ENCODE results near the gene TMEM79. TPM values are rescaled to one million over a fixed set of nuclear protein-coding genes. Genes with fewer than 3 reads are reported as not detected.

TMEM79 gene
- polyA plus RNA-seq, 1 donor (not counting 4 experiments of a cell fraction or from before 2014, with no cell fraction given), result 14.2 TPM

DNA sequence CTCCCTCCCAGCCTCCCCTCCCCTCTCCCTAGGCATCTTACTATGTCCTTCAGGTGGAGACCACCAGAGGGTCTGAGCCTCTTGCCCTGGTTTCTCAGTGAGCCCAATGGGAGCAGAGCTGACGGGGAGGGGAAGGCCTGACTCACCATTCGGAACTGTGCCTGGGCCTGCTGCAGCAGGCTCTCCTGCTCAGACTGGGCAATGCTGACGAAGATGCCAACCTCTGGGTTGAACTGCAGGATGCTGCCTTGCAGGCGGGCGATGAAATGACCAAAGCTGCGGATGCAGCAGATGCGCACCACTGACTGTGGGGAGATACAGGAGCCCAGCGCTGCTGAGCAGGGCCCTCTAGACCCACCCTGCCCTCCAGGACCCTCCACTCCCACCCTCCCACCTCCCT lies 25.3 kb upstream of the TMEM79 start:
- H3K79me2 ChIP-seq (ENCODE audit: control insufficient read depth, insufficient read depth, low read length), result no peaks in the 10 kb centered on the region
- H4K20me1 ChIP-seq (ENCODE audit: control insufficient read depth, extremely low read depth, insufficient read depth, low read length), result peaks cover 10% of the 10 kb centered on the region
- peaks cover 5% of the 10 kb centered on the region for H3K9me1 ChIP-seq (ENCODE audit: control insufficient read depth, extremely low read depth, insufficient read depth, low read length)
- peaks cover 65% of the 10 kb centered on the region for H3K4me1 ChIP-seq (ENCODE audit: control insufficient read depth, extremely low read depth, insufficient read depth, low read length)
- H3K27me3 ChIP-seq (ENCODE audit: control insufficient read depth, extremely low read depth, insufficient read depth, low read length), result no peaks in the 10 kb centered on the region
- H3K36me3 ChIP-seq (ENCODE audit: control insufficient read depth in 2 of 2, extremely low read depth in 1 of 2, insufficient read depth in 2 of 2, low read length in 2 of 2), result peaks cover 26 to 66% of the 10 kb centered on the region in 2 experiments
- FAIRE-seq (peak; percentile 99), DNase-seq (ENCODE audit: low read depth, low spot score) (no peak)
- no peak for TF ChIP-seq EZH2 (IDR thresholded peaks at IDR 0.05; ENCODE audit: low read length)
- TF ChIP-seq, protein P1, sequence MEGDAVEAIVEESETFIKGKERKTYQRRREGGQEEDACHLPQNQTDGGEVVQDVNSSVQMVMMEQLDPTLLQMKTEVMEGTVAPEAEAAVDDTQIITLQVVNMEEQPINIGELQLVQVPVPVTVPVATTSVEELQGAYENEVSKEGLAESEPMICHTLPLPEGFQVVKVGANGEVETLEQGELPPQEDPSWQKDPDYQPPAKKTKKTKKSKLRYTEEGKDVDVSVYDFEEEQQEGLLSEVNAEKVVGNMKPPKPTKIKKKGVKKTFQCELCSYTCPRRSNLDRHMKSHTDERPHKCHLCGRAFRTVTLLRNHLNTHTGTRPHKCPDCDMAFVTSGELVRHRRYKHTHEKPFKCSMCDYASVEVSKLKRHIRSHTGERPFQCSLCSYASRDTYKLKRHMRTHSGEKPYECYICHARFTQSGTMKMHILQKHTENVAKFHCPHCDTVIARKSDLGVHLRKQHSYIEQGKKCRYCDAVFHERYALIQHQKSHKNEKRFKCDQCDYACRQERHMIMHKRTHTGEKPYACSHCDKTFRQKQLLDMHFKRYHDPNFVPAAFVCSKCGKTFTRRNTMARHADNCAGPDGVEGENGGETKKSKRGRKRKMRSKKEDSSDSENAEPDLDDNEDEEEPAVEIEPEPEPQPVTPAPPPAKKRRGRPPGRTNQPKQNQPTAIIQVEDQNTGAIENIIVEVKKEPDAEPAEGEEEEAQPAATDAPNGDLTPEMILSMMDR (optimal IDR thresholded peaks at IDR 0.05 in 1 of 3, IDR thresholded peaks at IDR 0.05 in 1 of 3, conservative IDR thresholded peaks at IDR 0.05 in 1 of 3; ENCODE audit: extremely low read depth in 1 of 3, insufficient read depth in 2 of 3, low read length in 3 of 3), result no peak
- H3K4me3 ChIP-seq (ENCODE audit: control insufficient read depth in 2 of 3, extremely low read depth in 1 of 3, insufficient read depth in 2 of 3, low read depth in 1 of 3, low read length in 3 of 3), result no peak overlapping the region
- H2AFZ ChIP-seq (ENCODE audit: control insufficient read depth, low read length), result no peak overlapping the region
- no peak overlapping the region for H3K9ac ChIP-seq (ENCODE audit: control insufficient read depth, extremely low read depth, insufficient read depth, low read length)
- dilution Hi-C loops (cut with MboI; ENCODE audit: extremely low pct_ligation_motif_present, low sequenced_read_pairs), result no loop called here
- H3K4me2 ChIP-seq (ENCODE audit: control insufficient read depth, extremely low read depth, insufficient read depth, low read depth, low read length), result no peak overlapping the region
- peak overlapping the region; percentile 39 for H3K27ac ChIP-seq (ENCODE audit: control insufficient read depth, insufficient read depth, low read length)
- no peaks in the 10 kb centered on the region for H3K9me3 ChIP-seq (ENCODE audit: control insufficient read depth, low read depth, low read length)

DNA sequence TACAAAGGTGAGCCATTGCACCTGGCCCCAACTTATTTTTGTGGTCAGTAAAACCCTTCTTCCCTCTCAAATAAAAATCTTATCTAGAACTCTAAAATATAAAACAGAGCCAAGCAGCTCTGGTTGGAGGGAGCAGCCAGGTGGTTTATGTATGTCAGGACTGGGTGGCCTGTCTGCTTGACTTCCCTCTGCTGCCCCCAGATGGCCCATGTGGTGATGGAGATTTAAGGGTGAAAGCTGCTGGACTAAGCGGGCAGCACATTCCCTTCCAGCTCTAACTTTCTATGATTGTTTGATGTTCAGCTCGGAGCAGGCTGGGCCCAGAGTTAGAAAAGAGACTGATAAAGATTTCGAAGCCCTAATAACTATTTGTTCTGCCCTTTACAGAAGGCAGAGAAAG lies 24.3 kb upstream of the TMEM79 start:
- DNase-seq (ENCODE audit: low read depth, low spot score) (no peak), FAIRE-seq (no peak)
- H3K4me3 ChIP-seq (ENCODE audit: control insufficient read depth in 2 of 3, extremely low read depth in 1 of 3, insufficient read depth in 2 of 3, low read depth in 1 of 3, low read length in 3 of 3), result no peak overlapping the region
- TF ChIP-seq, protein P1 (optimal IDR thresholded peaks at IDR 0.05 in 1 of 3, IDR thresholded peaks at IDR 0.05 in 1 of 3, conservative IDR thresholded peaks at IDR 0.05 in 1 of 3; ENCODE audit: extremely low read depth in 1 of 3, insufficient read depth in 2 of 3, low read length in 3 of 3), result peak in 1 of 3 experiments; percentile 38
- TF ChIP-seq EZH2 (IDR thresholded peaks at IDR 0.05; ENCODE audit: low read length), result no peak
- H3K9me1 ChIP-seq (ENCODE audit: control insufficient read depth, extremely low read depth, insufficient read depth, low read length), result peaks cover 5% of the 10 kb centered on the region
- peaks cover 65% of the 10 kb centered on the region for H3K4me1 ChIP-seq (ENCODE audit: control insufficient read depth, extremely low read depth, insufficient read depth, low read length)
- H3K9me3 ChIP-seq (ENCODE audit: control insufficient read depth, low read depth, low read length), result no peaks in the 10 kb centered on the region
- no peak overlapping the region for H2AFZ ChIP-seq (ENCODE audit: control insufficient read depth, low read length)
- no peaks in the 10 kb centered on the region for H3K79me2 ChIP-seq (ENCODE audit: control insufficient read depth, insufficient read depth, low read length)
- no peak overlapping the region for H3K27ac ChIP-seq (ENCODE audit: control insufficient read depth, insufficient read depth, low read length)
- dilution Hi-C loops (cut with MboI; ENCODE audit: extremely low pct_ligation_motif_present, low sequenced_read_pairs), result no loop called here
- no peaks in the 10 kb centered on the region for H3K27me3 ChIP-seq (ENCODE audit: control insufficient read depth, extremely low read depth, insufficient read depth, low read length)
- H3K36me3 ChIP-seq (ENCODE audit: control insufficient read depth in 2 of 2, extremely low read depth in 1 of 2, insufficient read depth in 2 of 2, low read length in 2 of 2), result peaks cover 29 to 71% of the 10 kb centered on the region in 2 experiments
- H3K9ac ChIP-seq (ENCODE audit: control insufficient read depth, extremely low read depth, insufficient read depth, low read length), result no peak overlapping the region
- H3K4me2 ChIP-seq (ENCODE audit: control insufficient read depth, extremely low read depth, insufficient read depth, low read depth, low read length), result no peak overlapping the region
- H4K20me1 ChIP-seq (ENCODE audit: control insufficient read depth, extremely low read depth, insufficient read depth, low read length), result peaks cover 12% of the 10 kb centered on the region

Measured in keratinocyte (primary cell).